Retinal pigment epithelial cell (primary cell): ENCODE measurements around the gene SETD1A.

ENCODE experiments used
- DNase-seq: peaks from one replicate; pipeline ENCODE4 v3.0.0-alpha.2; 2010; ENCODE audit warnings: low read depth
- H3K4me3 ChIP-seq: 2 replicates; pipeline ENCODE4 v1.5.1; 2011; ENCODE audit warnings: mild to moderate bottlenecking, low read length, control low read depth, moderate library complexity
- CTCF ChIP-seq: conservative IDR thresholded peaks from 2 replicates; pipeline ENCODE4 v1.5.1; 2011; ENCODE audit warnings: low read depth, low read length, control low read depth, inconsistent platforms

SETD1A gene

DNA sequence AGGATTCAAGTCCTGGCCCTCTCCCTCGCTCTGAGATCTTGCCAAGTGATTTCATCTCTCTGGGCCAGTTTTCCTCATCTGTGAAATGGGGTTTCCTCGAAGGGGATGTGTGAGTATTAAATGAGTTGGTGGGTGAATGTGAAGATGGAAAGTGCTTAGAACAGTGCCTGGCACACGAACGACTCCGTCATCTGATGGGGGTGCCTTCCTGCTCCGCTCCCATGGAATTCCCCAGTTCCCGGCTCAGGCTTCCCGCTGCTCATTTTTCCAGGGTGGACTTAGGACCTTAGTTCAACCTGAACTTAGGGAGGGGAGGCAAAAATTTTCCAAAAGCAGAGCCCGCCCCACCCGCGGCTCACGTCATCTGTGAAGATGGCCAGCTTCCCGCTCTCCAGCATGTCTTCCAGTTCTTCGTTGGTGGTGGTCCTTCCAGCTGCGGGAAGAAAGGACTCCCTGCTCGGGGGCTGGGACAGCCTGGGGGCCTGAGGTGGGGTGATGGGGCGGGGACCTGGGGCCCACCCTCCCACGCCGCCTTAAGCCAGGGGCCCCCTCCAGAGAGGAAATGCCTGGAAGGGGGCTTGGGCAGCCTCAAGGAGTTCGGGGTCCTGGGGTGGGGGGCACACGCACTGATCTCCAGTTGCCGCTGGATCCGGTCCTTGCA, 38.9 kb downstream of the SETD1A start:
- peak overlapping the region; percentile 51 for H3K4me3 ChIP-seq
- DNase-seq = no peak
- TF ChIP-seq CTCF = no peak

GRCh38 chr16:30996985-30997724, 39.6 kb downstream of the SETD1A start:
- DNase-seq = no peak
- no peak for TF ChIP-seq CTCF
- H3K4me3 ChIP-seq = peak overlapping the region; percentile 51

- DNase-seq = peak; percentile 26
- no peak for TF ChIP-seq CTCF
Measured at GRCh38 chr16:30997725-30998711, 40.5 kb downstream of the SETD1A start.

GRCh38 chr16:30998852-30999761, 41.6 kb downstream of the SETD1A start:
- TF ChIP-seq CTCF = no peak
- H3K4me3 ChIP-seq = no peak overlapping the region

More at GRCh38 chr16:30997725-30998711, 40.5 kb downstream of the SETD1A start:
- peak overlapping the region; percentile 51 for H3K4me3 ChIP-seq

DNA sequence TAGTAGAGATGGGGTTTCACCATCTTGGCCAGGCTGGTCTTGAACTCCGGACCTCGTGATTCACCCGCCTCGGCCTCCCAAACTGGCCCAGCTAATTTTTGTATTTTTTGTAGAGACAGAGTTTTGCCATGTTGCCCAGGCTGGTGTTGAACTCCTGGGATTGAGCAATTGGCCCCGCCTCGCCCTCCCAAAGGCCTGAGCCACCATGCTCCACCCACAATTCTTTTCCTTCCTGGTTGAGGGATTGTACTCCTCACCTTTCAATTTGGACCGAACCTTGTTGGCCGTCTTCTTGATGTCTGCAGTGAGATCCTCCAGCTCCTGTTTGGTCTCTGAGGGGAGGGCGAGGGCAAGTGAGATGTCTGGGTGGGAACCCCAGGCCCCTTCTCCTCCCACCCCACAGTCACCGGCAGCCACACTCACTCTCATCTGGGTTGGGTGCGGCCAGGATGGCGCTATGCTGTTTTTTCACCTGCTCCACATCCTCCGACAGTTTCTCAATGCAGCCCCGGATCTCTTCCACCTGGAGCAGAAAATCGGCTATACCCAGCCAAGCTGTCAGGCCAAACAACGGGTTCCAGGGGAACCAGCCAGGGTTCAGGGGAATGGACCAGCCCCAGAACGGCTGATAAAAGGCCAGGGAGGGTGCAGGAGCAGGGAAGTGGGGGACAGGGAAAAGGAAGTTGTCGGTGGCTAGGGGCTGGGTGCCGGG, 43.3 kb downstream of the SETD1A start:
- no peak for TF ChIP-seq CTCF
- no peak overlapping the region for H3K4me3 ChIP-seq

More at GRCh38 chr16:30998852-30999761, 41.6 kb downstream of the SETD1A start:
- DNase-seq = no peak

More for the DNA sequence above, 43.3 kb downstream of the SETD1A start:
- no peak for DNase-seq
